Kidney glomerular epithelial cell (primary cell): Measurements from ENCODE around the gene MERTK.
A peak's percentile ranks its signal among the peaks of the same experiment; 100 is the strongest.
"Not testable (repeated sequence)": the region's sequence is repeated elsewhere in the genome, so short reads cannot be mapped to it uniquely, and the experiment has no call there.

Experiments
- DNase-seq: peaks from one replicate; lab custom pipeline; 2025; lab: John Stamatoyannopoulos, UW

MERTK gene

DNA sequence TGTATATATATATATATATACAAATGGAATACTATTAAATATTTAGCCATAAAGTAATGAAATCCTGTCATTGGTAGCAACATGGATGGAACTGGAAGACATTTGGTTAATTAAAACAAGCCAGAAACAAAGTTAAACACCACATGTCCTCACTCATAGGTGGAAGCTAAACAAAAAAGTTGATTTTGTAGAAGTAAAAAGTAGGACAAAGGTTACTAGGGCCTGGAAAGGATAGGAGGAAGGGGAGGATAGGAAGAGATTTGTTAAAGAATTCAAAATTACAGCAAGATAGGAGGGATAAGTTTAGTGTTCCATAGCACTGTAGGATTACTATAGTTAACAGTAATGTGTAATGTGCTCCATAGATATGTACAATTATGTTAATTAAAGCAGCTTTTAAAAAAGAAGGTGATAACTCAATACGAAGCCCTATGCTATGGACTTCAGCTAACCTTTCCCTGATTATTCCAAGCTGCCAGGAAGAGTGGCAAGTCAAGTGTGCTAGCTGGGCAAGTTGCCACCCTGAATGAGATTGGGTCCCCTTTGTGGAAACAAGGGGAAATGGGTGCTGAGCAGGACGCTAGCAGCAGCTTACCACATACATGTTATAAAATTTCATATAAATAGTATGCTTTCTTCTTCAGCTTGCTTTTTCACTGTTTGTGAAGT is 12.3 kb downstream of the MERTK start:
- no peak for DNase-seq

DNA sequence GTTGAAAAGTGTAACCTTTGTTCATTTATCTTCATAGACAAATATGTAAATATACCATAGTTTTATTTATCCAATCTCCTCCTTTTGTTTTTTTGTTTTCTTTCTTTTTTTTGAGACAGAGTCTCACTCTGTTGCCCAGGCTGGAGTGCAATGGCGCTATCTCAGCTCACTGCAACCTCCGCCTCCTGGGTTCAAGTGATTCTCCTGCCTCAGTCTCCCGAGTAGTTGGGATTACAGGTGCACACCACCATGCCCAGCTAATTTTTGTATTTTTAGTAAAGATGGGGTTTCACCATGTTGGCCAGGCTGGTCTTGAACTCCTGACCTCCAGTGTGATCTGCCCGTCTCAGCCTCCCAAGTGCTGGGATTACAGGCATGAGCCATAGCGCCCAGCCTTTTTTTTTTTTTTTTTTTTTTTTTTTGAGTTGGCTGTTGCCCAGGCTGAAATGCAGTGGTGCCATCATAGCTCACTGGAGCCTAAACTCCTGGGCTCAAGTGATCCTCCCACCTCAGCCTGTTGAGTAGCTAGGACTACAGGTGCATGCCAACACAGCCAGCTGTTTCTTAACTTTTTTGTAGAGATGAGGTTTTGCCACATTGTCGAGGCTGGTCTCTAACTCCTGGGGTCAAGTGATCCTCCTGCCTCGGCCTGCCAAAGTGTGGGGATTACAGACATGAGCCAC is 13.0 kb downstream of the MERTK start:
- DNase-seq, result not testable (repeated sequence)

DNA sequence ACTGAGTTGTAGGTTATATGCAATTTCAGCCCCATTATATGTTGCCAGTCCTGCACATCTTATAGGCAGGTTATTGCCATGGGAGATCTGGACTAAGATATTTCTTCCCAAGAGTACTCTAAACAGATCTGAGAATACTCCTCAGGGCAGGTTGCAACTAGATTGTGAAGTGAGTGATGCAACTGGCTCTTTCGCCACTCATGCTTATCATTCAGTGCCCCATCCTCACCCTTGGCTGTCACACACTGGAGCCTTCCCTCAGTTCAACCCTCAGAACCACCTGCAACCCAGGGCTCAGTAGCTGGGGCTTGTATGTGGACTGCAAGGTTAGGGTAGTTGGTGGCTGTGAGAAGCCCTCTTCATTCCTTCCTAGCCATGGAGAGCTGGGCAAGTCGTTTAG is 14.1 kb downstream of the MERTK start:
- no peak for DNase-seq

DNA sequence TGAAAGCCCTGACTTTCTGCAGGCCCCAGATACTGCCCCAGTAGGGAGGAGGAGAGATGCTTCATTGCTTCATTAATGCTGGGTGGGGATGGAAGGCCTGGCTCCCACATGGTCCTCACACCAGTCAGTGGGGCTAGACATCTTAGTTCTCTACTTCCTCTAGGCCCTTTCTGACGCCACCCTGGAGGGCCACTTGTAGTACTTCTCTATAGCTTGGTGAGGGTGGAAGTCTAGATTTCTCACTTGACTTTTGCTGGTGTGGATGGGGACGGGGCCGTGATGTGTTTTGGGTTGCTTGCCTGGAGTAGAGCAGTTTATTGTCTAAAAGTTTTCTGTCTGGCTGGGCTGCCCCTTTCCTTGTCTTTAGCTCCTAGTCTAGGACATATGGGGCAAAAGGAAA is 18.7 kb downstream of the MERTK start:
- DNase-seq, result no peak

DNA sequence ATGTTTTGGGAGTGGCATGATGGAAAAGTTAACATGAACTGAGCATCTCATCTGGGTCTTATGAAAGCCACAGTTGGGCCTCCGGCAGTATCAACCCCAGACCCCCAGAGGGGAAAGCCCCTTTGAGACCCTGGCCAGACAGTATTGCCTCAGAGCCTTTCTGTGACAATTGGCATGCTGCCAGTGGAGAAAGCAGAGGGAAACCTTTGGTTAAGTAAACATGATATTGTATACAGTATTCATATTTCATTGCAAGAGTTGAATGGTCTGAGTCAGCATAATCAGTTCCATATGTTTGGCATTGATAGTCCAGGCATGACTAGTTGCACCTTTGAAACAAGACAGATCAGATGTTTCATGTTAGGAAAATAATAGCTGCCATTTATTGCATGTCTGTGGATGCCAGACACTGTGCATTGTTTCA is 20.0 kb downstream of the MERTK start:
- DNase-seq, result no peak

DNA sequence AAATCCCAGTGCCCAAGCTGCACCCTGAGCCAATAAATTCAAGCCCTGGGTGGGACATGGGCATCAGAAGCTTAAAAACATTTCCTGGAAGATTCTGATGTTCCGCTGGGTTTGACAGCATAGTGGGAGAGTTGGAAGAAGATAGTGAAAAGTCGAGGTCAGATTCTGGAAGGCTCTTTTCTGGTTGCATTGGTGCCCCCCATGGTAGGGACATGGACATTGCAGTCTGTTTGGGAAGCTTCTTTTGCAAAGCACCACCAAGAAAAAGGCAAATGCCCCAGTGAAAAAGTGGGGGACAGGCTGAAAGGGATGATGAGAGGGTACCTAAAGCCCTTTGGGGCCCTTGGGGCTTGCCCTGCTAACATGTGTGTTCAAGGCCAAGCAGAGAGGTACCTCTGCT is 21.0 kb downstream of the MERTK start:
- no peak for DNase-seq

DNA sequence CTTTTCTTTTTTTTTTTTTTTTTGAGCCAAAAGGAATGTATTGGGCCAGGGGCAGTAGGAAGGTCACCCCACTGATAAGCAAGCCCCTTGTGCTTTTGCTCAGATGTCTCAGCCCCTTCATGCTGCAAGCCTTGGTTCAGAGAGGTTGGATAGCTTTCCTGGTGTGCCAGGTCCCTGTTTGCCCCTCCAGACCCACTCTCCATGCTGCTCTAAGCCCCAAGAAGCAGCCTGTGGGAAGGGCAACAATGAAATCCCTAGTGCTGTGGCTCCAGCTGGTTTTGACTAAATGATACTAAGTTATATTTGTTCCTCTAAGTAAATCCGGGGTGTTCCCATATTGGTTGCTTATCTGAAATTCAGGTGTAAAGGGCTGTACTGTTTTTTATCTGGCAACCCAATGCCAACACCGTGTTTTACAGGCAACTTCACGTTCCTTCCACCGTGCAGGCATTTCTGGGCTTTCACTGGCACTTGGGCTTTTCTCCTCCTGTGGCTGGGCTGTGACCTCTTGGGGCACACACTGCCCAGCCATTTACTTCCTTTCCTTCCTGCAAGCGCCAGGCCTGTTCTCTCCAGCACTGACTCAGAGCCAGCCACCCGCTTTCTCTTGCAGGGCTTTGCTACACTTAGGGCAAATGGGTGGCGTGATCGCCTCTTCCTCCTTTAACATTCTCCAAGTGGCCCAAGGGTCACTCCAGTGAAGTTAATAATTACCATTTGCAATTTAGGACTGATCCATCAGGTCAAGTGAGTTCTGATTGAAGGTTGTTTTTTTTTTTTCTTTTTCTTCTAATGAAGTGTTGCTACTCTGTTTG is 21.6 kb downstream of the MERTK start:
- DNase-seq, result peak; percentile 32

DNA sequence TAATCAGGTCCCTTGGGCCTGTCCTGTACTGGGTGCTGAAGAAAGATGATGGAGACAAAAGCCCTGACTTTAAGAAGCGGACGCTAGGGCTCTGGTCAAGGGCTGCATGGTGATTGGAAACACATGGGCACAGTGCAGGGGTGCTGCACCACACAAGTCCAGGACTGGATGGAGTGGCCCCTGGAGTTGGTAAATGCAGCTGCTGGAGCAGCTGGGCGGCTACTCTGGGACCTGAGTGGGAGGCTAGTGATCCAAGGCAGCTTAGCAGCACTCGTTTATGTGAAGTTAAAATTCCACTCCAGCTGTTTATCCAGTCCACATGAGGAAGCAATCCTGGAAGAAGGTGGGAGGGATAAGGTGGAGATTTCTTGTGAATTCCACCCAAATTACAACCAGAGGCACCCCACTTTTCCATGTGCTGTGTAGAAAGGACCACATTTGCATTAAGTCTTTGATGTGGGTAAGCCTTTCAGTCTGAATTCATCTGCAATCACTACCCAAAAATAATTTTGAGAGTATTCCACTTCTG is 24.9 kb downstream of the MERTK start:
- DNase-seq, result no peak

DNA sequence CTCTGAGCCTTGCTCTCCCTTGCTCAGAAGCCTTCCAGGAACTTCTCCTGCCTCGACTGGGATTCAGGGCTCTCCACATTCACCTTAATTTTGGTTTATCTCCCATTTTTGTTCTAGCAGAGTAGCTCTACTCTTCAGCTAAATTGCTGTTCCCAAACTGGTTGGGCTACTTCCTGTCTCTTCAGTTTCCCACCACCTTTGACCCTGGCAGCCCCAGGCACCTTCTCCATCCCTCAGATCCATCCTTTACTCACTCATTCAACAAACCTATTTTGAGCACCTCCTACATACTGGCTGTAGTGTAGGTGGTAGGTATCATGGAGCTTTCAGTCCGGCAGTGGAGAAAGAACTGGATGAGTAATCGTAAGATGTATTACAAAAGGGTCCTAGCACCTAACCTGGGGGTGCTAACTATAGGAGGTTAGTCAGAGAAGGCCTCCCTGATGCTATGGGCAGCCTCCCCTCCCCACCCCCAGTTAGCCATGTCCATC is 26.3 kb downstream of the MERTK start:
- no peak for DNase-seq

DNA sequence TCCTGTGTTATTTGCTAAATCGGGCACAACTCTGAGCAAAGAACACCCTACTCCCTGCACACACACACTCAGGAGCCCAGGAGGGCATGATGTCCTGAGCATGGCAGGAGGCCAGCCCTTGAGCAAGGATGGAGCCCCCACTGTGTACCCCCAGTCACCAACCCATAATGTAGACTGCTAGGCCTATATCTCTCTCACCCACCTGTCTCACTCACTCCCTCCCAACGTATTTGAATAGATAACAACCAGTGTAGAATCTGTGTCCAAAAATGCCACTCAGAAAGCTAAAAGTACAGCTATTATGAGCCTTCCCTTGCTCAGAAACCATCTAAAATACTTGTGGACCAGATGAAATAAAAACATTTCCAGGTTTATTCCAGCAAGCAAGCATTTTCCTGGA is 29.3 kb downstream of the MERTK start:
- DNase-seq, result no peak

DNA sequence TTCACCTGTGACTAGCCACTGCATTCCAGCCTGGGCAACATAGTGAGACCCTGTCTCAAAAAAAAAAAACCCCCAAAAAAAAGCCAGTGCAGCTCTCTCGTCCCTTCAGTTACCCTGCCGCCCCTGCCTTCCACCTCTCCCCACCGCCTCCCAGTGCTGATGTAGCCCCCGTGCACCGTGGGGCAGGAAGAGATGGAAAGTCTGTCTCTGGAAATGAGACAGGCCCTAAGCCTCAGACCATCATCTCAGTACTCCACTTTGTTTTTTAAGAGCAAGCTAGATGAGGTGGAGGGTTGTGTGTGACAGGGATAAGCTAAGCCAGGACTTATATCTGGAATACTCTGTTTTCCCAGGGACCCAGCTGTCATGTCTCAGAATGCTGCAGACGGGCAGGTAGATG is 32.0 kb downstream of the MERTK start:
- no peak for DNase-seq

DNA sequence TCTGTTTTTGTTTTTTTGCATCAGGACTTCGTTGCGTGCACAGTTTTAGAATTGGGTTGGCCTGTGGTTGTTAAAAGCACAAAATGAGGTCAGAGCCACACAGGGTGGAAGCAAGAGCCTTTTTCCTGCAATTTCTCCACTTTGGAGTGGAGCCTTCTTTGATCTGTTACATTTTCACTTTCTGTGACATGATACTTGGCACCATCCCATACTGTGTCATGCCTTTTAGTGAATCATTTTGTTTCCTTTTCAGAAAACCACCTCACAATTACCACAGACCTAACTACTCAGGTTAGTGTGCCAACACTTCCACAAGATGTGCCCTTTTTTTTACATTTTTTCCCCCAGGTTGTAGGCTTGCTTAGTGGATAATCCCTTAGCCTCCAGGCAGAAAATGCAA is 32.5 kb downstream of the MERTK start:
- DNase-seq, result peak; percentile 48

DNA sequence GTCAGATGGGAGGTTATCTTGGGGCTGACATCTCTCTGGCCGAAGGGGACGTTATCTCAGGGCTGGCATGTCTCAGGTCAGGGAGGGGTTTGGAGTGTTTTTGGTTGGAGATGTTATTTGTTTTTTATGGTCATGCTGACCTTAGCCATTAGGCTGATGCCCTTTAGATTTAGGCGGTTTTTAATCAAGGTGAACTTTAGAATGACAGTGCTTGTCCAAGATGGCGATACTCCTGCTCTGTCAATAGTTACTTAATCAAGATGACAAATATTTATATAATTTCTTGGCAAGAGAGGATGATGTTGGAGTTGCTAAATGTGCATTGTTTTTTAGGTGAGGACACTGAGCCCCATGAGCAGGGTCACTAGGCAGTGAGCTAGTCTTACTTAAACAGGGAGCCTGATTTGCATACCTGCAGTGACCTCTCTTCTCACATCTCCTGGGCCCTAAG is 34.5 kb downstream of the MERTK start:
- DNase-seq, result no peak

DNA sequence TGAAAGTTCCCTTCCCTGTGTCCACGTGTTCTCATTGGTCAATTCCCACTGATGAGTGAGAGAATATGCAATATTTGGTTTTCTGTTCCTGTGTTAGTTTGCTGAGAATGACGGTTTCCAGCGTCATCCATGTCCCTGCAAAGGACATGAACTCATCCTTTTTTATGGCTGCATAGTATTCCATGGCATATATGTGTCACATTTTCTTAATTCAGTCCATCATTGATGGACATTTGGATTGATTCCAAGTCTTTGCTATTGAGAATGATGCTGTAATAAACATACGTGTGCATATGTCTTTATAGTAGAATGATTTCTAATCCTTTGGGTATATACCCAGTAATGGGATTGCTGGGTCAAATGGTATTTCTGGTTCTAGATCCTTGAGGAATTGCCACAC is 35.5 kb downstream of the MERTK start:
- DNase-seq, result not testable (repeated sequence)

DNA sequence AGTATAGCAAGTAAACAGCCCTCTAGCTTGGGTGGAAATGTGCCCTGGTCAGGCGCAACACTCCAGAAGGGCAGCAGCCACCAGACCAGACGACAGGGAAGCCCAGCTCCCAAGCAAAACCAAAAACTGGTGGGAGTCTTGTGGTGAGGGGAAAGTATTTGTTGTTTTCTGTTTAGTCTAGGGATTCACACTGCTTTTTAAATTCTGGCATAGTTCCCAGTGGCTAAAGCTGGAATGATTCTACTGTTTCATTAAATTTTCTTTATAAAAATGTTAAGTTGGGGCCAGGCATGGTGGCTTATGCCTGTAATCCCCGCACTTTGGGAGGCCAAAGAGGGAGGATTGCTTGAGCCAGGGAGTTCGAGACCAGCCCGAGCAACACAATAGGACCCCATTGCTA is 38.5 kb downstream of the MERTK start:
- DNase-seq, result no peak

DNA sequence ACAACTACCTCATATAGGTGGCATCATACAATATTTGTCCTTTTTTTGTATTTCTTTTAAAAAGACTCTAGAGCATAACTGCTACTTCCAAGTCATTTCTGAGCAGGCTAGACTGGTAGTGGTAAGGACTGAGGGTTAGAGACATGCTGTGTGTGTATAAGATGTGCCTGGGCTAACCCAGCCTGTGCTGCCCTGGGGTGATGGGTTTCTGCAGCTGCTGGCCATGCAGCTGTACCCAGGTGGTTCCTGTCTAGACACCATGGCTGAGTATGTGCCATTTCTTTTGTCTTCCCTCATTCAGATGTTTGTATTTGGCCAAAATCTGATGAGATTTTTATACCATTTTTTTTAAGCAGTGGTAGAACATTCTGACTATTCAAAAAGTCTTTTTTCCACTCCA is 40.0 kb downstream of the MERTK start:
- DNase-seq, result no peak

DNA sequence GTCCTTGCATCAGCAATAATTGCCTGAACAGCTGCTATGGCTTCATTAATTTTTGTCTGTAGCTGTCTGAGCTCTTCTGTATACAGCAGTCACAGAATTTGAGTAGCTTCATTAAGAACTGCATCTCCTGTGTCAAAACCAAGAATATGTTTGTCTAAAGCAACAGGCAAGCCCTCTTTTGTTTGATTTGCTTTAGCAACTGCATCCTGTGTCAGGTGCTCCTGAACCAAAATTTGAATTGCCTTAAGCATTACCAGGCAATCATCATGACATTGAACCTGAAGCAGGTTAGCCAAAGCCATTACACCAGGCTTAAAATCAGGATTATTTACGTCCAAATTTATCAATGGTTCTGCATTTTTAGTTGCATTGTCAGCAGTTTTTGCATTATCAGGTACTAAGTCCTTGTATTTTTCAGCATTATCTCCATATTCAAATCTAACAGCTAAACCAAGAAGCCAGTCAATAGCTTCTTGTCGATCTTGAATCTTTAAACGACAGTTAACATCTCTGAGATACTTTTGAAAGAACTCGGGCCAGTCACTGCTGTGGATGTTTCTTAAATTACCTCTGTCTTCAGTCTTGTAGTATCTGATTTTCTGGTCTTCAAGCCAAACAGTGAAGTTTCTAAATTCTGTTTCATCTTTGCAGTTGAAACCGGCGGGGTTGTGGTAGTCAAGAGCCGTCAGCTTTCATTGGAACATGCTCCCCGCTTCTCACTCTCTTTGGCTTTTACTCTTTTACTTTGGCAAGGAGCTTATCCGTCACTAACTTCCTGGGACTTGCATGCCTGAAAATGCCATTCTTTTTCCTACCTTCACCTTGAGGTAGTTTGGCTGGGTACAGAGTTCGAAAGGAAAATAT is 42.2 kb downstream of the MERTK start:
- no peak for DNase-seq

DNA sequence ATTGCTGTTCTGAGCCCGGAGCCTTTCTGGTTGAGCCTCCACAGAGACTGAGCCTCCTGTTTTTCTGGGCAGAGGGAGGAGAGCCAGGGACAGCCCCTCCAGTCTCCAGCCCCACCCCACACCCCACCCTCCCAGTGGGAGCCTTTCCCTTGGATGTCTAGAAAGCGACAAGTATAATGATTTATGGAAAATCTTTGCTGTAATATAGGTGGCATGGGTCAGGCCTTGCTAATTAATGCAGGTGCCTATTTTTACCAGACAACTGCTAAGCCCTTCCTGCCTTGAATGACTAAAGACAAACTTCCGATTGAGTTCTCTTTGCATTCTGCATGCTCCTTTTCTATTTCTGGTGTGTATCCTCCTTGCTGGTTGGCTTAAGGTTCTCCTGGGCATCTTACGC is 43.1 kb downstream of the MERTK start:
- DNase-seq, result no peak

DNA sequence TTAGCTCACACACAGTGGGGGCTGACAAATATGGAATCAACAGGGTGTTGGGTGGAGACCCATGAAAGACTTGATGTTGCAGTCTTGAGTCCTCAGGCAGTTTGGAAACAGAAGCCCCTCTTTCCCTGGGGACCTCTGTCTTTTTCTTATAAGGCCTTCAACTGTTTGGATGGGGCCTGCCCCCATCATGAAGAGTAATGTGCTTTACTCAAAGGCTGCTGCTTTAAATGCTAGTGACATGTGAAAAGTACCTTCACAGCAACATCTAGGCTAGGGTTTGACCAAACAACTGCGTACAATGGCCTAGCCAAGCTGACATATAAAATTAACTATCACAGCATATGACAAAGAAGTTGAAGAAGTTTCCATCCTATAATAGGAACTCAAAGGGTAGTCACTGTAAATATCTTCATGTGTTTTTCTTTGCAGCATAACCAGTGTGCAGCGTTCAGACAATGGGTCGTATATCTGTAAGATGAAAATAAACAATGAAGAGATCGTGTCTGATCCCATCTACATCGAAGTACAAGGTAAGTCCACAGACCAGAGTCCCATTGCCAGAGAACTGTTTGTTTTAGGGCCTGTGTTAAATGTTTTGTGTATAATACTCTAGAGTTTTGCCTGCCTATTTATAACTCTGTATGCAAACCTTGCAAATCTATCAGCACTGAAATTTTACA is 46.3 kb downstream of the MERTK start:
- DNase-seq, result no peak

DNA sequence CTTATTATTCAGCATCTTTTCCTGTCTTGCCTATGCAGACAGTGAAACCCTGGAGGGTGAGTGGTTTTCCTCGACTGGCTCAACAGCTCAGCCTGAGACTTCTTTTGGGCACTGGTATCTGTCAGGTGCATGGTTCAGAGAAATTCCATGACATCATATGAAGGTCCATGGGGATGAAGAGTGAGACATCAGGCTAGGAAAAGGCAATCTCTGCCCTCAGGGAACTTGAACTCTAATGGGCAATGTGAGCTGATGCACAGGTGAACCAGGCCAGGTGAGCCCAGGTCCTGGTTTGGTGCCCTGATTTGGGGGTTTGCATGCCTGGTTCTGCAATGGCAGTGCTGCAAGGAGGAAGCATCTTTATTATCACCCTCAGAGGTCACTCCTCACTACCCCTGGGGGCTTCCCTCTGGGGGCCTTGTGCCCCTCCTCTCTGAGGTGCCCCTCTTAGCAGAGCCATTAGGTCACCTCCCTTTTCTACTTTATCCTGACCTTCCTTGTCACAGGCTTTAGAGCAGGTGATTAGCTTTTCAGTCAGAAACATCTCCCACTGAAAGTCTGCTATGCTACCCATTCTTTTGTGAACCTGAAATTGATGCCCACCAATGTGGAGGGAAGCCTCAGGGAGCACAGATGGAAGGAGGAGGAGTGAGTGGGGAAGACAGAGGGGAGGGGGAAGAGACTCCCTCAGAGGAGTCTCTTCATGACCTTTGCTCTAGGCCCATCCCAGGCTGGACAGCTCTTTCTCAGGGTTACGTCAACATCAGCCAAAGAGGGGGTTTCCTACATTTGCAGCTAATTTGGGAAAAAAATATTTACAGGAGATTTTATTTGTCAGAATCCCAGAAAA is 47.3 kb downstream of the MERTK start:
- DNase-seq, result no peak
